SJCRH30 (cell line): Measurements from ENCODE around the gene AGO1. TPM values are rescaled to one million over a fixed set of nuclear protein-coding genes. Genes with fewer than 3 reads are reported as not detected.

Experiments
- DNase-seq, 2 experiments: peaks; one replicate each; pipeline ENCODE4 v3.0.0-alpha.2; 2015 to 2020
- H3K27ac ChIP-seq: fragments of 250-450 bp; sonication (Bioruptor Pico); 2 replicates; pipeline ENCODE4 v1.5.1; 2020; ENCODE audit warnings: mild to moderate bottlenecking, moderate library complexity
- H3K27me3 ChIP-seq: fragments of 250-450 bp; sonication (Bioruptor Pico); 2 replicates; pipeline ENCODE4 v1.5.1; 2020; ENCODE audit warnings: mild to moderate bottlenecking, moderate library complexity
- H3K36me3 ChIP-seq: fragments of 250-450 bp; sonication (Bioruptor Pico); 2 replicates; pipeline ENCODE4 v1.5.1; 2020; ENCODE audit warnings: mild to moderate bottlenecking, moderate library complexity
- H3K4me1 ChIP-seq: fragments of 250-450 bp; sonication (Bioruptor Pico); 2 replicates; pipeline ENCODE4 v1.5.1; 2020; ENCODE audit warnings: mild to moderate bottlenecking, moderate library complexity
- H3K4me3 ChIP-seq: fragments of 250-450 bp; sonication (Bioruptor Pico); 2 replicates; pipeline ENCODE4 v1.5.1; 2020; ENCODE audit warnings: mild to moderate bottlenecking, moderate library complexity
- H3K9me3 ChIP-seq: fragments of 250-450 bp; sonication (Bioruptor Pico); replicated peaks from 2 replicates; pipeline ENCODE4 v1.5.1; 2020; ENCODE audit warnings: mild to moderate bottlenecking, moderate library complexity
- total RNA-seq: library from RNA; depleted of rRNA; stranded (reverse); fragments of >200 nt; shearing (Covaris generic); gene quantifications from 2 replicates; pipeline ENCODE4 v1.2.3, GENCODE V29; 2014

AGO1 gene
- total RNA-seq, 1 experiment from 2014 or later = 35.1 TPM

- DNase-seq = no peak
- H3K27ac ChIP-seq = no peak overlapping the region
- H3K27me3 ChIP-seq = no peaks in the 10 kb centered on the region
- peaks cover 19% of the 10 kb centered on the region for H3K36me3 ChIP-seq
- no peaks in the 10 kb centered on the region for H3K4me1 ChIP-seq
- H3K4me3 ChIP-seq = no peak overlapping the region
- H3K9me3 ChIP-seq = no peaks in the 10 kb centered on the region
Observed at GRCh38 chr1:35923791-35924221, 40.8 kb downstream of the AGO1 start.

DNA sequence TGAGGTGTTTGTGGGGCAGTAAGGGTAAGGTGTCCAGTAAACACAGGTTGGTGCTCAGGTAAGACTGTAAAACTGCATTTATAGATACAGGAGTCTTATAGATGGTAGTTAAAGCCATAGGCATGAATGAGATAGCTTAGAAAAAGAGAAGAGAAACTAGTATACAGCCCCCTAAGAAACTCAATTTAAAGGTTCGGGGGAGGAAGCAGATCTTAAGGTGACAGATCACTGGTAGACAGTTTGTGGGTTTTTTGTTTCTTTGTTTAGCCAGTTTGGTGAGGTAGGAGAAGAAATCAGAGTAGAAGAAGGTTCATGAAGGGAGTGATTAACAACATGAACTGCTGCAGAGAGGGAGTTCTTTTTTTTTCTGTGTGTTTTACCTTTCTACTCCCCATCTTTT, 41.8 kb downstream of the AGO1 start:
- no peak for DNase-seq
- Histone ChIP-seq H3K4me3 (no peak overlapping the region), H3K27me3 (no peaks in the 10 kb centered on the region), H3K36me3 (peaks cover 9% of the 10 kb centered on the region), H3K27ac (no peak overlapping the region), H3K4me1 (peaks cover 7% of the 10 kb centered on the region), H3K9me3 (no peaks in the 10 kb centered on the region)

DNA sequence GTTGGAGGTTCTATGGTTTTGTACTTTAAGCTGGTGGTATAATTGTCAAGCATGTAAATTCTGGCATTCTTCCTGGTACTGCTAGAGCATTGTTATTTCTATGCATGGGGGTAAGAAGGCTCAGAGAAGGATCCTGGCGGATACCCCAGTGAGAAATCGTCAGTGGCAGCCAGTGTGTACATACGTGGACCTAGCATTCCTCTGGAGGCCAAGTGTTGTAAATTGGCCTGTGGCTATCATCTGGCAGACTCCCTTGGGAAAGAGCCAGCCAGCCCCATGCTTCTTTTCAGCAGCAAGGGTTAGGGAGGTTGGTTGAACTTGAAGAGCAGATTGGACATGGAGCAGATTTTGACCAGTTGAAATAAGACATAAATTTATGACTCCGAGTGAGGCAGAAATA, 42.7 kb downstream of the AGO1 start:
- Histone ChIP-seq H3K27me3 (no peaks in the 10 kb centered on the region), H3K9me3 (no peaks in the 10 kb centered on the region), H3K4me1 (peaks cover 9% of the 10 kb centered on the region), H3K4me3 (no peak overlapping the region), H3K36me3 (peaks cover 7% of the 10 kb centered on the region), H3K27ac (no peak overlapping the region)
- DNase-seq = peak; percentile 17 to 22

GRCh38 chr1:35927472-35927871, 44.5 kb downstream of the AGO1 start:
- Histone ChIP-seq H3K9me3 (no peaks in the 10 kb centered on the region), H3K4me1 (peaks cover 9% of the 10 kb centered on the region), H3K36me3 (peaks cover 5% of the 10 kb centered on the region), H3K27me3 (no peaks in the 10 kb centered on the region), H3K4me3 (no peak overlapping the region), H3K27ac (no peak overlapping the region)
- DNase-seq = no peak

GRCh38 chr1:35929730-35930592, 47.0 kb downstream of the AGO1 start:
- H3K36me3 ChIP-seq = peaks cover 2% of the 10 kb centered on the region; the same call in 1 of the 2 replicates
- peak; percentile 77 to 88 for DNase-seq

GRCh38 chr1:35930593-35931445, 47.8 kb downstream of the AGO1 start, which contains the start of gene AGO3:
AGO3 (plus strand) TSS chr1:35931105; CDS start chr1:35931427, 322 bp downstream.
- Histone ChIP-seq H3K4me3 (peak within 1 kb of the TSS; percentile 93), H3K27me3 (no peaks in the 10 kb centered on the region), H3K27ac (peak within 1 kb of the TSS; percentile 77), H3K9me3 (no peaks in the 10 kb centered on the region), H3K4me1 (peaks cover 14% of the 10 kb centered on the region), H3K36me3 (peaks cover 2% of the 10 kb centered on the region; the same call in 1 of the 2 replicates)
- DNase-seq = peak; percentile 87 to 92

More at GRCh38 chr1:35929730-35930592, 47.0 kb downstream of the AGO1 start:
- peaks cover 9% of the 10 kb centered on the region for H3K4me1 ChIP-seq
- peak overlapping the region; percentile 93 for H3K4me3 ChIP-seq
- peak overlapping the region; percentile 77 for H3K27ac ChIP-seq
- no peaks in the 10 kb centered on the region for H3K9me3 ChIP-seq
- no peaks in the 10 kb centered on the region for H3K27me3 ChIP-seq

DNA sequence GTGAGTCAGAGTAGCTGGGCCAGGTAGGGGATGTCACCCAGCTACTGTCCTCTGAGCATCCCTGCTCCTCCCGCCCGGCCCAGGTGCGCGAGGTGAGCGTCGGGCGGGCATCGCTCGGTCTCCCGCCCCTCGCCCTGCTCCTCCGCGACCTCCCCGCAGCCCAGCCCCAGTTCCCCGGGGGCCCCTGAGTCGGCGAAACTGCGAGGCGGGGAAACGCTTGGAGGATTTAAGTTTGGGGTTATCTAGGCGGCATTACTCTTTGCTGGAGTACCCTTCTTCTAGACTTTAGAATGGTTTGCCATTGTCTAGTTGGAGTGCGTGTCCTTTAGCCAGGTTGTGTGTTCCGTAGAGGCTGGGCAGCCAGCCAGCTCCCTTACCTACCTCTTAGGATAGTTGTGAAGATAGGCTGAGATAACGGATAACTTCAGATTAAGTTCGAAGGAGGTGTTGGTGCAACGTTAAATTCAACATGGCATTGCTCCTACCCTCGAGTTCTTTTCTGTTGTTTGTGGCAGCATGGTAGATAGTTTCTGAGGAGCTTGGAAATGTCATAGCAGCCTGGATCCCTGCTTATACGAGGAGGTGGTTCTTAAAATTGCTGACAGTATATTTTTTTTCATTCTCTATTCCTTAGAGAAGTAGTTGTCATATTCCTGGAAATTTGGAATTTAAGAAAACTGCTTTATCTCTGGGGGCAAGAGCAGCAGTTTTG, 48.6 kb downstream of the AGO1 start:
- H3K4me3 ChIP-seq = peak overlapping the region; percentile 93
- H3K36me3 ChIP-seq = peaks cover 2% of the 10 kb centered on the region; the same call in 1 of the 2 replicates
- no peaks in the 10 kb centered on the region for H3K27me3 ChIP-seq
- peak in 1 of 2 experiments; percentile 45 for DNase-seq
- no peaks in the 10 kb centered on the region for H3K9me3 ChIP-seq
- H3K4me1 ChIP-seq = peaks cover 20% of the 10 kb centered on the region
- peak overlapping the region; percentile 77 for H3K27ac ChIP-seq

DNA sequence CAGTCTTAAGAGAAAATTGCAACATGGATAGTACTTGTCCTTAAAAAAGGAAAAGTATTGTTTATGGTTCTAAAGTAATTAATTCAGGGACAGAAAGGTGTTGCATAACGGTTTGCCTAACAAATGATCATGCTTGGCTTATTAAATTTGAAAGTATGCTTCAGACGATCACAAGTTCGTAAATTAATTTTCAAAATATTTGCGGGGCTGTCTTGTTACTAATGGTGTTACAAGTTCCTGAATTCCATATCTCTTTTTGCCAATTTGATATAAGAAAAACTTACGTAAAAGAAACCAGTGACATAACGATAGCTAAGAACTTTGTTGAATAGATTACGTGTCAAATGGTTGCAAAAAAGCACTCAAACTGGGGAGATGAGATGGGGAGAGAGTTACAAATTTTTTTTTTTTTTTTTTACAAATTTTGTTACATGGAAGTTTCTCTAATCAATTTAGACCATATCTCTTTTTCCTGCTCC, 49.2 kb downstream of the AGO1 start:
- no peak for DNase-seq
- Histone ChIP-seq H3K27me3 (no peaks in the 10 kb centered on the region), H3K9me3 (no peaks in the 10 kb centered on the region), H3K4me3 (peak overlapping the region; percentile 93), H3K27ac (no peak overlapping the region), H3K36me3 (peaks cover 2% of the 10 kb centered on the region; the same call in 1 of the 2 replicates), H3K4me1 (peaks cover 20% of the 10 kb centered on the region)

DNA sequence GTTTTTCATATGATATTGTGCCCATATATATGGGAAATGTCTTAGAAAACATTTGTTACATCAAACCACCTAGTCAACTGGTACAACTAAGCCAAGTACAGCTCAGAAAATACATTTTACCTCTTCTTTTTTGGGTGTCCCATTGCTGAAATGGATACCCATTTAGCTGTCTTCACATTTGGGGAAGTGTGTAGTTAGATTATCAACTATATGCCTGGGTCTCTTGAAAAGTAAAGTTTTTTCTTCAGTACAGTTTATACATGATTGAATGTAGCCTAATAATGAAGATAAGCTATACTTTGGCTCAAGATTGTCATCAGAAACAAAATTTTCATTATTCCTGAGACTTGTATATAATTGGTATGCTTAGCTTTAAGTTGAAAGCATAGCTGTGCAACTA, 49.9 kb downstream of the AGO1 start:
- no peak overlapping the region for H3K27ac ChIP-seq
- H3K4me3 ChIP-seq = no peak overlapping the region

DNA sequence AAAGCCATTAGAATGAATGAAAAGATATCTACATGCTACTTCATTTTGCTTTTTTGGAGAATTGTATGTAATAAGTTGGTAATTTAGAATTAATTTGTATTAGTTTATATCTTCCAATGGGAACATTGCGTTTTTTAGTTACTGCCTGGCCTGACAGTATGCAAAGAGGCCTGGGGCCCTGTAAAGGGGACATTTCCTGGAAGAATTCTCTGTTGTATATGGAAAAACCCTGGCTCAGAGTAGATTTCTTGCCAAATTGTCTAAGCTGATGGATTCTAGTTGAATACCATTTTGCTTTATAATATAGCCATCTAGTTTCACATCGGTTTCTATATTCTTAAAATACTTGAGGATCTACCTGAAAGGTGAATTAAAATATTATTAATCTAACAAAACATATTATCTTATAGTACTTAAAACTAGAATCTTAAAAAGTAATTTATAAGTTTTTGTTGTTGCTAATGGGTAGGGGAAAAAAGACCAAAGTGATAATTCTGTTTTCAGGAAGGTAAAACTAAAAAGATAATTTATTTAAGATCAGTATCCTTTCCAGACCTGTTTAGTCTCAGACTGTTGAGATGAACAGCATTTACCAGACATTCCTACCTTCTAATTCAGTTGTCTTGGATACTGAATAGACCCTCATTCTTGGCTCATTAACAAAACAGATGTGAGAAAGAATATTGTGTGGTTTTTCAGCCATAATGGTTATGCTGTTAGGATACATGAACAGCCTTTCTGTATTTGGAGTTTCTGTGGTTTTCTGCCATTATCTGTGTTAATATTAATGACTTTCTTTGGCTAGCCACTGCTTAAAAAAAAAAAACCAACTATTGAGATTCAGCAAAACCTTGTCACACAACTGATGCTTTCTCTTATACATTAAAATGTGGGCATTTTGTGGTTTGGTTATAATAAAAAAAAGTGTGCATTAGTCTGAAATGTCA, 52.7 kb downstream of the AGO1 start:
- Histone ChIP-seq H3K27ac (no peak overlapping the region), H3K27me3 (no peaks in the 10 kb centered on the region)
- DNase-seq = peak in 1 of 2 experiments; percentile 47

More for the DNA sequence above, 49.9 kb downstream of the AGO1 start:
- Histone ChIP-seq H3K27me3 (no peaks in the 10 kb centered on the region), H3K36me3 (peaks cover 2% of the 10 kb centered on the region; the same call in 1 of the 2 replicates), H3K9me3 (no peaks in the 10 kb centered on the region), H3K4me1 (peaks cover 20% of the 10 kb centered on the region)
- DNase-seq = no peak

GRCh38 chr1:35936838-35937237, 53.8 kb downstream of the AGO1 start:
- no peak for DNase-seq
- no peaks in the 10 kb centered on the region for H3K9me3 ChIP-seq
- no peak overlapping the region for H3K27ac ChIP-seq

More for the DNA sequence above, 52.7 kb downstream of the AGO1 start:
- Histone ChIP-seq H3K9me3 (no peaks in the 10 kb centered on the region), H3K4me1 (peaks cover 11% of the 10 kb centered on the region), H3K36me3 (peaks cover 2% of the 10 kb centered on the region; the same call in 1 of the 2 replicates), H3K4me3 (no peak overlapping the region)

DNA sequence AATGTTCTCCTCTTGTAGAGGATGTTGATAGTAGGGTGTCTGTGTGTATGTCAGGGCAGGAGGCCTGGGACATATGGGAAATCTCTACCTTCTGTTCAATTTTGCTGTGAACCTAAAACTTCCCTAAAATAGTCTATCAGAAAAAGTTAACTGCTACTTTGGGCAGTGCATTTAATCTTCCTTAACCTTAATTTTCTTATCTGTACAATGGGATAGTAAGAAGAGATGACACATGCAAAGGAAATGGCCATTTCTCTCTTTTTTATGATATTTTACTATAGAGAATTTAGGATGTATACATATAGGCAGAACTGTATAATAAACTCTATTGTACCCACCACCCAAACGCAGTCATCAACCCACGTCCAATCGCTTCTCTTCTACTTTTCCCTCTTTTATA, 56.5 kb downstream of the AGO1 start:
- Histone ChIP-seq H3K27ac (no peak overlapping the region), H3K4me1 (peaks cover 11% of the 10 kb centered on the region; the same call in 1 of the 2 replicates), H3K27me3 (no peaks in the 10 kb centered on the region), H3K9me3 (no peaks in the 10 kb centered on the region), H3K36me3 (no peaks in the 10 kb centered on the region; the same call in 1 of the 2 replicates), H3K4me3 (no peak overlapping the region)
- DNase-seq = no peak

More at GRCh38 chr1:35936838-35937237, 53.8 kb downstream of the AGO1 start:
- Histone ChIP-seq H3K27me3 (no peaks in the 10 kb centered on the region), H3K36me3 (peaks cover 2% of the 10 kb centered on the region; the same call in 1 of the 2 replicates), H3K4me3 (no peak overlapping the region), H3K4me1 (peaks cover 11% of the 10 kb centered on the region)

DNA sequence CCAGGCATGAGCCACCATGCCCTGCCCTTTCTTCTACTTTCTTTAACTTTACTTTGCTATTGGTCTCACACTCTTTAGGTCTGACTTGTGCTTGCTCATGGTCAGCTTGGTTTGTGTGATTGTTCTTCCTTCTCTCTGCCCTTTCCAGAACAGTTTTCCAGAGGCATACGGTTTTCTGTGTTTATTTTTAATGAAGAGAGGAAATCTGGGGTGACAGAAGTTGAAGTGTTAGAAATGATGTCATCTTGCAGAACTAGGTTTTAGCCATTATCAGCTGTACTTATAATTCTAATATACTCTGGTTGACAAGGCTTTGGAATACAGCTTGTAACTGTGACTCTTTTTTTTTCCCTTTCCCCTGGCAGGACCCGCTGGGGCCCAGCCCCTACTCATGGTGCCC, 62.3 kb downstream of the AGO1 start:
- Histone ChIP-seq H3K27me3 (no peaks in the 10 kb centered on the region), H3K9me3 (no peaks in the 10 kb centered on the region), H3K27ac (no peak overlapping the region), H3K4me3 (no peak overlapping the region), H3K36me3 (peaks cover 11% of the 10 kb centered on the region), H3K4me1 (no peaks in the 10 kb centered on the region)
- DNase-seq = no peak
